Mucosa of descending colon (tissue), 3 donors: ENCODE results near the gene ADRA2A. TPM values are rescaled to one million over a fixed set of nuclear protein-coding genes. Genes with fewer than 3 reads are reported as not detected.

ENCODE experiments used
- ATAC-seq: fragments of 200-7000 bp; cut with Tn5 transposase; one replicate; pipeline ENCODE4 v1.9.1; 2020; ENCODE audit warnings: mild to moderate bottlenecking, moderate library complexity
- DNase-seq, 3 donors: peaks; one replicate each; pipeline ENCODE4 v3.0.0-alpha.2; 2020
- H3K36me3 ChIP-seq: fragments of 200-600 bp; one replicate; pipeline ENCODE4 v1.8.0; 2021; ENCODE audit warnings: low read depth, mild to moderate bottlenecking
- H3K4me1 ChIP-seq: fragments of 200-600 bp; one replicate; pipeline ENCODE4 v1.8.0; 2021; ENCODE audit warnings: low read depth, mild to moderate bottlenecking
- H3K4me3 ChIP-seq: fragments of 200-600 bp; one replicate; pipeline ENCODE4 v1.8.0; 2021; ENCODE audit warnings: mild to moderate bottlenecking
- H3K9me3 ChIP-seq: fragments of 200-600 bp; one replicate; pipeline ENCODE4 v1.8.0; 2021; ENCODE audit warnings: mild to moderate bottlenecking
- intact Hi-C, 2 donors: fragments of 100-400 bp; cut with DNase I in 1 of 2; cut with micrococcal nuclease in 1 of 2; formaldehyde crosslinking; loops; one replicate each; pipeline versions ENCODE4 v1.11.0 to v1.11.1; 2022; cut with DNase I, micrococcal nuclease
- total RNA-seq, 3 donors: library from RNA; stranded (reverse); fragmentation: NEBNext Ultra II Directional in 2 of 3; extraction: Animal tissue kit (Norgen Biotek cat#: 25700) in 2 of 3; gene quantifications; one replicate each; pipeline versions ENCODE4 v1.2.1 to v1.2.4, GENCODE V29; 2021 to 2023
- TF ChIP-seq, protein P1 (sequence below): fragments of 200-600 bp; IDR thresholded peaks from one replicate; pipeline ENCODE4 v1.8.0; 2022; ENCODE audit warnings: antibody characterized with exemption, mild to moderate bottlenecking
- donor health status: DM: no; HTN: no; CAD: no; lungs with moderate emphysema.
- donor health status: DM: no; HTN: no; CAD: no.
- donor health status: DM: no; HTN: yes; CAD: no.

ADRA2A gene
- total RNA-seq, 3 donors from 2014 or later = 10.9 to 16.2 (median 12.8) TPM

DNA sequence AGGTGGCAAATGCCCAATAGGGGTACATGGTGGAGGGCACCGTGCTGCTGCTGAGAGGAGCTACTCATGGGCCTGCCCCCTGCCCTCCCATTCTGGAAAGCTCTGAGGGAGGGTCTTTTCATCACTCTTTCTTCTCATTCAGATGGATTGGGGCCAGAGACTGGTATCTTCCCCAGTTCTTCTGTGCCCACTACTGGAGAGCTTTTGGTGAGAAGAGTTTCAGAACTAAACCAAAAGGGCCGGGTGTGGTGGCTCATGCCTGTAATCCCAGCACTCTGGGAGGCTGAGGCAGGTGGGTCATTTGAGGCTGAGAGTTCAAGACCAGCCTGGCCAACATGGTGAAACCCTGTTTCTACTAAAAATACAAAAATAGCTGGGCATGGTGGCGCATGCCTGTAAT is 12.5 kb downstream of the ADRA2A start:
- DNase-seq (no peak), ATAC-seq (no peak)
- TF ChIP-seq, protein P1, sequence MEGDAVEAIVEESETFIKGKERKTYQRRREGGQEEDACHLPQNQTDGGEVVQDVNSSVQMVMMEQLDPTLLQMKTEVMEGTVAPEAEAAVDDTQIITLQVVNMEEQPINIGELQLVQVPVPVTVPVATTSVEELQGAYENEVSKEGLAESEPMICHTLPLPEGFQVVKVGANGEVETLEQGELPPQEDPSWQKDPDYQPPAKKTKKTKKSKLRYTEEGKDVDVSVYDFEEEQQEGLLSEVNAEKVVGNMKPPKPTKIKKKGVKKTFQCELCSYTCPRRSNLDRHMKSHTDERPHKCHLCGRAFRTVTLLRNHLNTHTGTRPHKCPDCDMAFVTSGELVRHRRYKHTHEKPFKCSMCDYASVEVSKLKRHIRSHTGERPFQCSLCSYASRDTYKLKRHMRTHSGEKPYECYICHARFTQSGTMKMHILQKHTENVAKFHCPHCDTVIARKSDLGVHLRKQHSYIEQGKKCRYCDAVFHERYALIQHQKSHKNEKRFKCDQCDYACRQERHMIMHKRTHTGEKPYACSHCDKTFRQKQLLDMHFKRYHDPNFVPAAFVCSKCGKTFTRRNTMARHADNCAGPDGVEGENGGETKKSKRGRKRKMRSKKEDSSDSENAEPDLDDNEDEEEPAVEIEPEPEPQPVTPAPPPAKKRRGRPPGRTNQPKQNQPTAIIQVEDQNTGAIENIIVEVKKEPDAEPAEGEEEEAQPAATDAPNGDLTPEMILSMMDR = no peak
- H3K36me3 ChIP-seq = no peaks in the 10 kb centered on the region
- no peaks in the 10 kb centered on the region for H3K4me1 ChIP-seq
- no peak overlapping the region for H3K4me3 ChIP-seq
- H3K9me3 ChIP-seq = no peaks in the 10 kb centered on the region
- intact Hi-C loops = no loop called here

DNA sequence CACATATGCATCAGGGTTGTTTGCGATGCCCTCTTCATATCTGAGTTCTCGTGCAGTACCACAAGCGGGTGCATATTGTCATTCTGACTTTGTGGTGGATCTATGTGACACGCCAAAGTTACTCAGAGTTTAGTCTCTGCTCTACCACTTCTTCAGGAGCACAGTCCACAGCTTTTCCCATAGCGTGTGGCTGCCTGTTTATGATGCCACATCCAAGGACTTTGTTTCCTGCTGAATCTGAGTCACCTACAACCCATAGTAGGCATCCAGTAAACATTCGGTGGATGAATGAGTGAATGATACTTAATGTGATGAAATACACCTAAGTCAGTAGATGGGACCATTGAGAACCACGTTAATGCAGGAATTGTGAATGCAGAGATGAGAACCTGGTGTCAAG is 15.0 kb downstream of the ADRA2A start:
- no peak overlapping the region for H3K4me3 ChIP-seq
- DNase-seq = no peak

DNA sequence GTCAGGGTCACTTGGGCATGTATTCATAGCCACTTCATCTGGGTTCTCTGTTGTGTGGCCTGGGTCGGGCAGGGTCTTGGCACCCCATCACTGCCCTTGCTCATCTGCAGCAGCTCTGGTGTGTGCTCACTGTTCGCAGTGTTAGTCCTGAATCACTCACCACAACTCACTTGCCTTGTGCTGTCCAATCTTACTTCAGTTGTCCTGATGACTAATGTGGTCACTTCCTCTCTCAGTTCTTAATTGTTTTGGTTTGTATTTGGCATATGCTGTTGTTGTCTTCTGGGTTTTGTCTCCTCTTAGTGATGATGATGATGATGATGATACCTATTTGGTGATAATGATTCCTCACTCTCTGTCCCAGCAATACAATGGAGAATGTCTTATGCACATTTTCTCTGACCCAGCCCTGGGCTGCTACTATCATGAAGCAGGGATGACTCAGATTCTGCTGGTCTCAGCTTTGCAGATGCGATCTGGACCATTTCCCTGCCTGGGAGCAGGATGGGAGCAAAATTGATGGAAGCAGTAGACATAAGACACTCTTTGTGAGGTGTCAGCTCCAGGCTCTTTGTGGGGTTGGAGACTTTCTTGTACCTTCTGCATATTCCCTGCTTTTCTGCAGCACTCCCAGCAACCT is 17.0 kb downstream of the ADRA2A start:
- Histone ChIP-seq H3K36me3 (no peaks in the 10 kb centered on the region), H3K4me3 (no peak overlapping the region), H3K9me3 (no peaks in the 10 kb centered on the region), H3K4me1 (peaks cover 2% of the 10 kb centered on the region)
- TF ChIP-seq, protein P1 = no peak
- intact Hi-C loops = no loop called here
- DNase-seq = no peak
- no peak for ATAC-seq

More for the DNA sequence above, 15.0 kb downstream of the ADRA2A start:
- TF ChIP-seq, protein P1 = no peak
- H3K36me3 ChIP-seq = no peaks in the 10 kb centered on the region
- no peaks in the 10 kb centered on the region for H3K4me1 ChIP-seq
- intact Hi-C loops = no loop called here
- no peaks in the 10 kb centered on the region for H3K9me3 ChIP-seq
- ATAC-seq = peak; percentile 75

DNA sequence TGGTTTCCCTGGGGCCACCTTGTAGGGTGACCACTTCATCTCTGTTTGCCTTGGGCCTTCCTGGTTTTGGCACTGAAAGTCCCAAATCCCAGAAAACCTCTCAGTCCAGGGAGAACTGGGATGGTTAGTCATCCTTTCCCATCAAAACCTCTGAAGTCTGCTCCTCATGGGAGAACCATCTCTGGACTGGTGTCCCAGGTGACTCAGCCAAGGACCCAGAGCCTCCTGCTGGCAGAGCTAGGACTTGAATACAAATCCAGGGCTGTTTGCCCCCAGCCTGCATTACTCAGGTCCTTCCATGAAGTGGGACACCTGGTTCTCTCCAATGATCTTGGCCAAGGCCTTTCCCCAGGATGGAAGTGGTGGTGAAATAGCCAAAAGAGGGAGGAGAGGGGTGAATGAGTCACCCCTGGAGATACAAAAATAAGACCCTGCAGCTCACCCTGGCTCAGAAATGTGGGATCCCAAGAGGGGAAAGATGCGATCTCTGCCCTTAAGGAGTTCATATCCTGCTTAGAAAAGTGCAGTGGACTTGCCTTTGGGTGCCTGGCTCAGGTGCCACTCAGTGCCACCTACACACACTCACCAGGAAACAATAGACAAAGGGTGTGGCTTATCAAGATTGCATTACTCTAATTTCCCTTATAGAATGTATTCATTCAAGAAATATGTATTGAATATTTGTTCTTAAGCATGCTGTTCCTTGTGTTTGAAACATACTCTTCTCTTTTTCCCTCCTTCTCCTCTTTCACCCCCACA is 22.0 kb downstream of the ADRA2A start:
- DNase-seq (peak in 2 of 3 donors; percentile 35 to 44), ATAC-seq (peak; percentile 77)
- intact Hi-C loops = no loop called here
- H3K36me3 ChIP-seq = no peaks in the 10 kb centered on the region
- no peak overlapping the region for H3K4me3 ChIP-seq
- H3K9me3 ChIP-seq = no peaks in the 10 kb centered on the region
- H3K4me1 ChIP-seq = peaks cover 35% of the 10 kb centered on the region
- TF ChIP-seq, protein P1 = no peak

DNA sequence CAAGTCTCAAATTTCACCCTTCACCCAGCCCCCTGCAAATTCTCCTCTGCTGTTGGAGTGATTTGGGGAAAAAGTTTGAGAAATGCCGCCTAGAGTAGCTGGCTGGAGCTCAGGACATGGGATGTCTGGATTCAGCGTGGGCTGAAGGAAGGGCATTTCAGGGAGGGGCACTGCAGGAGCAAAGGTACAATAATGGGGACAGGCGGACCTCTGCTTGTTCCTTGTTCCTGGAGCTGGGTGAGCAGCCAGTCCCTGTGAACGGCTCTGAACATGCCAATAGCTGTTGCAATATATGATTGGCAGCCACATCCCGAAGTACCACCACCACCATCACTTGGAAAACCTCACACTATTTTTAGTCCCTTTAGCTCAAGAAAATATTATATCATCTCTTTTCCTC is 23.4 kb downstream of the ADRA2A start:
- H3K36me3 ChIP-seq = no peaks in the 10 kb centered on the region
- TF ChIP-seq, protein P1 = no peak
- H3K4me1 ChIP-seq = peaks cover 39% of the 10 kb centered on the region
- ATAC-seq (peak; percentile 85), DNase-seq (peak; percentile 55 to 61 (median 58))
- intact Hi-C loops = no loop called here
- H3K4me3 ChIP-seq = no peak overlapping the region
- no peaks in the 10 kb centered on the region for H3K9me3 ChIP-seq
